HCT116 (cell line): ENCODE measurements around the gene ATP8B3. TPM values are rescaled to one million over a fixed set of nuclear protein-coding genes. Genes with fewer than 3 reads are reported as not detected.

Source experiments
- ATAC-seq: fragments of 200-7000 bp; cut with Tn5 transposase; 2 replicates; pipeline ENCODE4 v1.9.1; 2020; ENCODE audit warnings: mild to moderate bottlenecking, moderate library complexity
- BruUV-seq: library from RNA; stranded (reverse); fragments of 400-500 nt; replicated peaks from 2 replicates; lab custom pipeline; 2021; lab: Mats Ljungman, UMichigan
- CTCF ChIA-PET: fragments of 300-600 bp; sonication (Branson Sonifier 250); formaldehyde crosslinking; loops from one replicate; lab custom pipeline; 2021; ENCODE audit warnings: antibody characterized with exemption; lab: Charles Lee
- POLR2A ChIA-PET: fragments of 300-600, 350-600 bp; sonication (Branson Sonifier 250); formaldehyde crosslinking; loops from one replicate; lab custom pipeline; 2021; ENCODE audit warnings: antibody characterized with exemption; lab: Charles Lee
- RAD21 ChIA-PET, 2 experiments: fragments of 300-600 bp; sonication (Branson Sonifier 250); formaldehyde crosslinking; loops; one replicate each; lab custom pipeline; 2023; ENCODE audit warnings: low total read pairs in 2 of 2; ENCODE audit not compliant: uncharacterized antibody in 2 of 2, unreplicated experiment in 2 of 2, low non-redundant PET in 1 of 2; lab: Charles Lee
- DNase-seq: peaks from one replicate; pipeline ENCODE4 v3.0.0-alpha.2; 2010; ENCODE audit warnings: low read depth, low spot score
- H2AFZ ChIP-seq: fragments of 200-600 bp; shearing (Covaris generic), sonication (generic); 2 replicates; pipeline ENCODE4 v1.6.1; 2017; ENCODE audit warnings: low read depth, mixed run types, mixed read lengths, antibody characterized with exemption, low read length; ENCODE audit not compliant: poor library complexity, severe bottlenecking
- H3K27ac ChIP-seq: 2 replicates; pipeline ENCODE4 v1.5.1; 2012; ENCODE audit warnings: low read depth, low read length
- H3K27me3 ChIP-seq: fragments of 200-600 bp; sonication (generic); 2 replicates; pipeline ENCODE4 v1.6.1; 2016; ENCODE audit warnings: mixed run types, low read length, mixed read lengths; ENCODE audit not compliant: insufficient read depth
- H3K36me3 ChIP-seq, 2 experiments: fragments of 200-500 bp in 1 of 2; fragments of 200-600 bp in 1 of 2; sonication (Bioruptor generic) in 1 of 2; sonication (generic) in 1 of 2; 2 replicates each; pipeline versions ENCODE4 v1.5.1 to v1.6.1; 2014 to 2016; ENCODE audit warnings: low read length in 2 of 2, inconsistent platforms in 1 of 2, mixed read lengths in 1 of 2, mixed run types in 1 of 2; ENCODE audit not compliant: insufficient read depth in 2 of 2, control insufficient read depth in 1 of 2
- H3K4me1 ChIP-seq, 2 experiments: fragments of 200-600 bp in 1 of 2; sonication (generic) in 1 of 2; 2 replicates each; pipeline versions ENCODE4 v1.5.1 to v1.6.1; 2012 to 2017; ENCODE audit warnings: low read length in 2 of 2, inconsistent platforms in 1 of 2, mild to moderate bottlenecking in 1 of 2, mixed read lengths in 1 of 2, mixed run types in 1 of 2, moderate library complexity in 1 of 2; ENCODE audit not compliant: insufficient read depth in 2 of 2, control insufficient read depth in 1 of 2
- H3K4me2 ChIP-seq: fragments of 200-600 bp; sonication (generic); 2 replicates; pipeline ENCODE4 v1.6.1; 2017; ENCODE audit warnings: mixed run types, low read length, mixed read lengths
- H3K4me3 ChIP-seq, 2 experiments: fragments of 200-600 bp in 1 of 2; sonication (generic) in 1 of 2; replicated peaks in 1 of 2; 2 replicates each; pipeline ENCODE4 v1.5.1; 2011 to 2016; ENCODE audit warnings: low read length in 2 of 2, control low read depth in 1 of 2, low read depth in 1 of 2, mild to moderate bottlenecking in 1 of 2, mixed read lengths in 1 of 2, mixed run types in 1 of 2
- H3K79me2 ChIP-seq: fragments of 200-600 bp; sonication (generic); 2 replicates; pipeline ENCODE4 v1.6.1; 2017; ENCODE audit warnings: mild to moderate bottlenecking, mixed run types, low read length, moderate library complexity, mixed read lengths; ENCODE audit not compliant: insufficient read depth
- H3K9ac ChIP-seq: fragments of 200-600 bp; sonication (generic); 2 replicates; pipeline ENCODE4 v1.6.1; 2016; ENCODE audit warnings: low read length, mixed read lengths
- H3K9me2 ChIP-seq: fragments of 200-600 bp; sonication (generic), shearing (Covaris generic); 2 replicates; pipeline ENCODE4 v1.6.1; 2017; ENCODE audit warnings: mixed run types, mild to moderate bottlenecking, moderate library complexity; ENCODE audit not compliant: insufficient read depth
- H3K9me3 ChIP-seq, 2 experiments: fragments of 200-500 bp in 1 of 2; fragments of 200-600 bp in 1 of 2; sonication (Bioruptor generic) in 1 of 2; sonication (generic) in 1 of 2; 2 replicates each; pipeline ENCODE4 v1.6.1; 2014 to 2017; ENCODE audit warnings: low read length in 2 of 2, mixed read lengths in 2 of 2, inconsistent platforms in 1 of 2, low read depth in 1 of 2, mild to moderate bottlenecking in 1 of 2, mixed run types in 1 of 2, moderate library complexity in 1 of 2; ENCODE audit not compliant: control insufficient read depth in 1 of 2, insufficient read depth in 1 of 2
- H4K20me1 ChIP-seq: fragments of 200-600 bp; sonication (generic), shearing (Covaris generic); 2 replicates; pipeline ENCODE4 v1.6.1; 2017; ENCODE audit warnings: mixed run types, mild to moderate bottlenecking, moderate library complexity; ENCODE audit not compliant: insufficient read depth
- CBX3 ChIP-seq: IDR thresholded peaks from 2 replicates; pipeline ENCODE4 v1.6.1; 2012; ENCODE audit warnings: low read depth
- CEBPB ChIP-seq: IDR thresholded peaks from 2 replicates; pipeline ENCODE4 v1.6.1; 2012; ENCODE audit warnings: low read depth
- EGR1 ChIP-seq: IDR thresholded peaks from 2 replicates; pipeline ENCODE4 v1.6.1; 2012; ENCODE audit warnings: low read depth
- EZH2 ChIP-seq: fragments of 200-600 bp; sonication (generic); IDR thresholded peaks from 2 replicates; pipeline ENCODE4 v1.6.1; 2017; ENCODE audit warnings: antibody characterized with exemption, mixed run types
- EZH2phosphoT487 ChIP-seq: fragments of 200-600 bp; IDR thresholded peaks from 2 replicates; pipeline ENCODE4 v1.6.1; 2018; ENCODE audit warnings: antibody characterized with exemption, borderline replicate concordance
- POLR2A ChIP-seq: IDR thresholded peaks from 2 replicates; pipeline ENCODE4 v1.7.0; 2011; ENCODE audit warnings: borderline replicate concordance; ENCODE audit not compliant: insufficient read depth, insufficient read length; ENCODE audit errors: extremely low read depth
- RAD21 ChIP-seq: IDR thresholded peaks from 2 replicates; pipeline ENCODE4 v1.6.1; 2012; ENCODE audit warnings: low read depth, mild to moderate bottlenecking
- SP1 ChIP-seq: IDR thresholded peaks from 2 replicates; pipeline ENCODE4 v1.6.1; 2012; ENCODE audit warnings: low read depth
- TCF7L2 ChIP-seq: IDR thresholded peaks from 2 replicates; pipeline ENCODE4 v1.7.0; 2011; ENCODE audit warnings: borderline replicate concordance, inconsistent platforms; ENCODE audit not compliant: insufficient read depth, insufficient read length; ENCODE audit errors: extremely low read depth
- ZFX ChIP-seq: fragments of 450-650 bp; IDR thresholded peaks from 2 replicates; pipeline ENCODE4 v1.6.1; 2017
- intact Hi-C: fragments of 100-400 bp; cut with micrococcal nuclease; formaldehyde crosslinking; loops from 2 replicates; pipeline ENCODE4 v1.10.0; 2022
- total RNA-seq: library from RNA; stranded (reverse); gene quantifications from one replicate; pipeline ENCODE4 v1.2.1, GENCODE V29; 2021; ENCODE audit not compliant: unreplicated experiment
- TF ChIP-seq, protein P1 (sequence below): IDR thresholded peaks from 2 replicates; pipeline ENCODE4 v1.6.1; 2012

The ATP8B3 gene
- total RNA-seq, 1 experiment from 2014 or later: 17.0 TPM

DNA sequence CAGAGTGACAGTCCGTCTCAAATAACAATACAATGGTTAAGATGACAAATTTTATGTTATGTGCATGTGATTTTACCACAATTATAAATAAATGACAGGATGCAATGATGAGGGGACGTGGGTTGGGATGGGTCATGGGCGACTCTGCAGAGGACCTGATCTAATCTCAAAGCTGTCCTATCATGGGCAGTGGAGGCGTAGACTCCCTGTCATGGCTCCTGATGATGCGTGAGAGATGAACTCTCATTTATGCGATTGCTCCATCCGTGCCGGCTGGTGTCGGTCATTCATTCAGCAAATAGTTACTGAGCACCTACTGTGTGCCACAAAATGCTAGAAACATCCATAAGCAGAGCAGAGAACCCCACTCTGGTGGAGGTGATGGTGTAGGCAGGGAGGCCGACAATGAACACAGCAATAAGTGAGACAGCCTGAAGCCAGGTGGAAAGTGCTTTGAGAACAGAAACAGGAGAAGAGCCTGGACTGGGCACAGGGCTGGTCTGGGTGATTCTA lies 37.9 kb upstream of the ATP8B3 start:
- Histone ChIP-seq H3K9me3 (no peaks in the 10 kb centered on the region), H3K27ac (peak overlapping the region; percentile 19; the same call in 1 of the 2 replicates), H3K79me2 (peaks cover 71% of the 10 kb centered on the region), H3K36me3 (peaks cover 0 to 11% of the 10 kb centered on the region in 2 experiments; a peak in 1 of 4 replicates), H3K4me1 (peaks cover 45 to 59% of the 10 kb centered on the region in 2 experiments), H3K9me2 (no peaks in the 10 kb centered on the region), H3K9ac (no peak overlapping the region), H2AFZ (no peak overlapping the region), H3K4me2 (no peak overlapping the region), H4K20me1 (peaks cover 12% of the 10 kb centered on the region; the same call in 1 of the 2 replicates), H3K27me3 (no peaks in the 10 kb centered on the region), H3K4me3 (no peak overlapping the region)
- intact Hi-C loops: no loop called here
- ChIA-PET RAD21 (no interaction called here), POLR2A (interaction anchor here (1.5 kb wide), 1 partner anchor 8 kb away, joined by 3 read pairs; no protein-coding TSS in a partner anchor), CTCF (interaction anchor here (1.4 to 1.5 kb wide), 3 partner anchors 11 to 24 kb away, joined by 4 to 10 read pairs (median 6); no protein-coding TSS in a partner anchor)
- no peak for DNase-seq
- TF ChIP-seq CEBPB: no peak
- TF ChIP-seq EZH2phosphoT487: no peak
- no peak for TF ChIP-seq CBX3
- BruUV-seq: no TSS peak
- ATAC-seq: no peak

DNA sequence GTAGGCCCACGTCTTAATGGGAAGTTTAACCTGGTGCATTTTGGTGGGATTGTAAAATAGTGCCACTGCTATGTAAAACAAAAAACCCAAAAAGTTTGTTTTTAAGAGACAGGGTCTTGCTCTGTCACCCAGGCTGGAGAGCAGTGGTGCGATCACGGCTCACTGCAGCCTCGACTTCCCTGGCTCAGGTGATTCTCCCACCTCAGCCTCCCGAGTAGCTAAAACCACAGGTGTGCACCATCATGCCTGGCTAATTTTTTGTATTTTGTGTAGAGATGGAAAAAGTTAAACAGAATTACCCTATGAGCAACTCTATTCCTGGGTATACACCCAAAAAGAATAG lies 37.0 kb upstream of the ATP8B3 start:
- CTCF ChIA-PET: interaction anchor here (0.5 to 1.5 kb wide), 5 partner anchors 9 to 49 kb away, joined by 3 to 10 read pairs (median 6); no protein-coding TSS in a partner anchor
- TF ChIP-seq SP1: no peak
- no peak for TF ChIP-seq CEBPB
- no peak for TF ChIP-seq TCF7L2
- no peak for TF ChIP-seq EZH2
- TF ChIP-seq, protein P1, sequence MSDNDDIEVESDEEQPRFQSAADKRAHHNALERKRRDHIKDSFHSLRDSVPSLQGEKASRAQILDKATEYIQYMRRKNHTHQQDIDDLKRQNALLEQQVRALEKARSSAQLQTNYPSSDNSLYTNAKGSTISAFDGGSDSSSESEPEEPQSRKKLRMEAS: no peak
- TF ChIP-seq ZFX: no peak
- TF ChIP-seq EGR1: no peak
- TF ChIP-seq RAD21: no peak
- no peak for TF ChIP-seq POLR2A
- RAD21 ChIA-PET: no interaction called here
- H3K79me2 ChIP-seq: peaks cover 71% of the 10 kb centered on the region
- H3K9ac ChIP-seq: peak overlapping the region; percentile 88
- POLR2A ChIA-PET: interaction anchor here (1.5 kb wide), 1 partner anchor 8 kb away, joined by 3 read pairs; no protein-coding TSS in a partner anchor
- H3K4me1 ChIP-seq: peaks cover 38 to 51% of the 10 kb centered on the region in 2 experiments
- no peaks in the 10 kb centered on the region for H3K9me2 ChIP-seq
- peak overlapping the region; percentile 94 for H3K4me2 ChIP-seq
- no peaks in the 10 kb centered on the region for H3K27me3 ChIP-seq
- intact Hi-C loops: no loop called here
- H3K4me3 ChIP-seq: peak overlapping the region; percentile 88 to 98; a peak in 3 of 4 replicates
- DNase-seq (no peak), ATAC-seq (no peak)
- peaks cover 0 to 9% of the 10 kb centered on the region in 2 experiments; a peak in 1 of 4 replicates for H3K36me3 ChIP-seq
- peaks cover 10% of the 10 kb centered on the region; the same call in 1 of the 2 replicates for H4K20me1 ChIP-seq
- H3K9me3 ChIP-seq: no peaks in the 10 kb centered on the region
- H2AFZ ChIP-seq: no peak overlapping the region
- BruUV-seq: no TSS peak
- peak overlapping the region; percentile 99 for H3K27ac ChIP-seq
